ENCODE results near the gene METTL9.

DNA sequence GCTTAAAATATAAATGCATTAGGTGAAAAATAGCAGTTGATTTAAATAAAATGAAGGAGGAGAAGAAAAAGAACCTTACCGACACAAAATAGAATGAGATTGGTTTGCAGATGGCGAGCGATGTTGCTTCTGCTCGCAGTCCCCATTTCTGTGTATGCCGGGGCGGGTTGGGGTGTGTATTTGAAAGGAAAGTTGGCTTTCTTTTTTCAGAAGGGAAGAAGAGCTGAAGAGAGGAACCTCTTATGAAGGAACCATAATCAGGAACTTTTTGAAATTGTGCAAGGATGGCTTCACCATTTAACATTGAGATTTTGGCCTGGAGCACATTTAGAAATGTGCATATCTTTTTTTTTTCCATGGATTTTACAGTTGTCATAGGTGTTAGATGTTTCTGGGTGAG is 53.1 kb downstream of the METTL9 start, which contains the start of gene IGSF6:
- no peak for TF ChIP-seq NR2C2 (CRISPR knock-in tag; IDR thresholded peaks at IDR 0.05; ENCODE audit: borderline replicate concordance)
- TF ChIP-seq, protein P1, sequence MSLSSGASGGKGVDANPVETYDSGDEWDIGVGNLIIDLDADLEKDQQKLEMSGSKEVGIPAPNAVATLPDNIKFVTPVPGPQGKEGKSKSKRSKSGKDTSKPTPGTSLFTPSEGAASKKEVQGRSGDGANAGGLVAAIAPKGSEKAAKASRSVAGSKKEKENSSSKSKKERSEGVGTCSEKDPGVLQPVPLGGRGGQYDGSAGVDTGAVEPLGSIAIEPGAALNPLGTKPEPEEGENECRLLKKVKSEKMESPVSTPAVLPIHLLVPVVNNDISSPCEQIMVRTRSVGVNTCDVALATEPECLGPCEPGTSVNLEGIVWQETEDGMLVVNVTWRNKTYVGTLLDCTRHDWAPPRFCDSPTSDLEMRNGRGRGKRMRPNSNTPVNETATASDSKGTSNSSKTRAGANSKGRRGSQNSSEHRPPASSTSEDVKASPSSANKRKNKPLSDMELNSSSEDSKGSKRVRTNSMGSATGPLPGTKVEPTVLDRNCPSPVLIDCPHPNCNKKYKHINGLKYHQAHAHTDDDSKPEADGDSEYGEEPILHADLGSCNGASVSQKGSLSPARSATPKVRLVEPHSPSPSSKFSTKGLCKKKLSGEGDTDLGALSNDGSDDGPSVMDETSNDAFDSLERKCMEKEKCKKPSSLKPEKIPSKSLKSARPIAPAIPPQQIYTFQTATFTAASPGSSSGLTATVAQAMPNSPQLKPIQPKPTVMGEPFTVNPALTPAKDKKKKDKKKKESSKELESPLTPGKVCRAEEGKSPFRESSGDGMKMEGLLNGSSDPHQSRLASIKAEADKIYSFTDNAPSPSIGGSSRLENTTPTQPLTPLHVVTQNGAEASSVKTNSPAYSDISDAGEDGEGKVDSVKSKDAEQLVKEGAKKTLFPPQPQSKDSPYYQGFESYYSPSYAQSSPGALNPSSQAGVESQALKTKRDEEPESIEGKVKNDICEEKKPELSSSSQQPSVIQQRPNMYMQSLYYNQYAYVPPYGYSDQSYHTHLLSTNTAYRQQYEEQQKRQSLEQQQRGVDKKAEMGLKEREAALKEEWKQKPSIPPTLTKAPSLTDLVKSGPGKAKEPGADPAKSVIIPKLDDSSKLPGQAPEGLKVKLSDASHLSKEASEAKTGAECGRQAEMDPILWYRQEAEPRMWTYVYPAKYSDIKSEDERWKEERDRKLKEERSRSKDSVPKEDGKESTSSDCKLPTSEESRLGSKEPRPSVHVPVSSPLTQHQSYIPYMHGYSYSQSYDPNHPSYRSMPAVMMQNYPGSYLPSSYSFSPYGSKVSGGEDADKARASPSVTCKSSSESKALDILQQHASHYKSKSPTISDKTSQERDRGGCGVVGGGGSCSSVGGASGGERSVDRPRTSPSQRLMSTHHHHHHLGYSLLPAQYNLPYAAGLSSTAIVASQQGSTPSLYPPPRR (CRISPR knock-in tag; IDR thresholded peaks at IDR 0.05; ENCODE audit: borderline replicate concordance) = no peak
- no peak for TF ChIP-seq SAFB2 (CRISPR knock-in tag; IDR thresholded peaks at IDR 0.05; ENCODE audit: borderline replicate concordance, low read depth)
- no peak for TF ChIP-seq HMG20A (CRISPR knock-in tag; IDR thresholded peaks at IDR 0.05; ENCODE audit: borderline replicate concordance)
- TF ChIP-seq IRF9 (CRISPR knock-in tag; IDR thresholded peaks at IDR 0.05; ENCODE audit: borderline replicate concordance) = no peak
- TF ChIP-seq RAD21 (CRISPR knock-in tag; IDR thresholded peaks at IDR 0.05) = no peak
- no peak for TF ChIP-seq RFX5 (IDR thresholded peaks at IDR 0.05; ENCODE audit: low read depth, low read length)
- no peak for TF ChIP-seq NCOA2 (CRISPR knock-in tag; IDR thresholded peaks at IDR 0.05)
- no peak for TF ChIP-seq ZHX1 (CRISPR knock-in tag; IDR thresholded peaks at IDR 0.05; ENCODE audit: low read depth)
- TF ChIP-seq EZH2 (conservative IDR thresholded peaks at IDR 0.05; ENCODE audit: low read depth, low read length) = no peak
- TF ChIP-seq POLR2A (IDR thresholded peaks at IDR 0.05; ENCODE audit: insufficient read depth in 1 of 2, low read depth in 2 of 2, low read length in 2 of 2) = no peak
- TF ChIP-seq, protein P2, sequence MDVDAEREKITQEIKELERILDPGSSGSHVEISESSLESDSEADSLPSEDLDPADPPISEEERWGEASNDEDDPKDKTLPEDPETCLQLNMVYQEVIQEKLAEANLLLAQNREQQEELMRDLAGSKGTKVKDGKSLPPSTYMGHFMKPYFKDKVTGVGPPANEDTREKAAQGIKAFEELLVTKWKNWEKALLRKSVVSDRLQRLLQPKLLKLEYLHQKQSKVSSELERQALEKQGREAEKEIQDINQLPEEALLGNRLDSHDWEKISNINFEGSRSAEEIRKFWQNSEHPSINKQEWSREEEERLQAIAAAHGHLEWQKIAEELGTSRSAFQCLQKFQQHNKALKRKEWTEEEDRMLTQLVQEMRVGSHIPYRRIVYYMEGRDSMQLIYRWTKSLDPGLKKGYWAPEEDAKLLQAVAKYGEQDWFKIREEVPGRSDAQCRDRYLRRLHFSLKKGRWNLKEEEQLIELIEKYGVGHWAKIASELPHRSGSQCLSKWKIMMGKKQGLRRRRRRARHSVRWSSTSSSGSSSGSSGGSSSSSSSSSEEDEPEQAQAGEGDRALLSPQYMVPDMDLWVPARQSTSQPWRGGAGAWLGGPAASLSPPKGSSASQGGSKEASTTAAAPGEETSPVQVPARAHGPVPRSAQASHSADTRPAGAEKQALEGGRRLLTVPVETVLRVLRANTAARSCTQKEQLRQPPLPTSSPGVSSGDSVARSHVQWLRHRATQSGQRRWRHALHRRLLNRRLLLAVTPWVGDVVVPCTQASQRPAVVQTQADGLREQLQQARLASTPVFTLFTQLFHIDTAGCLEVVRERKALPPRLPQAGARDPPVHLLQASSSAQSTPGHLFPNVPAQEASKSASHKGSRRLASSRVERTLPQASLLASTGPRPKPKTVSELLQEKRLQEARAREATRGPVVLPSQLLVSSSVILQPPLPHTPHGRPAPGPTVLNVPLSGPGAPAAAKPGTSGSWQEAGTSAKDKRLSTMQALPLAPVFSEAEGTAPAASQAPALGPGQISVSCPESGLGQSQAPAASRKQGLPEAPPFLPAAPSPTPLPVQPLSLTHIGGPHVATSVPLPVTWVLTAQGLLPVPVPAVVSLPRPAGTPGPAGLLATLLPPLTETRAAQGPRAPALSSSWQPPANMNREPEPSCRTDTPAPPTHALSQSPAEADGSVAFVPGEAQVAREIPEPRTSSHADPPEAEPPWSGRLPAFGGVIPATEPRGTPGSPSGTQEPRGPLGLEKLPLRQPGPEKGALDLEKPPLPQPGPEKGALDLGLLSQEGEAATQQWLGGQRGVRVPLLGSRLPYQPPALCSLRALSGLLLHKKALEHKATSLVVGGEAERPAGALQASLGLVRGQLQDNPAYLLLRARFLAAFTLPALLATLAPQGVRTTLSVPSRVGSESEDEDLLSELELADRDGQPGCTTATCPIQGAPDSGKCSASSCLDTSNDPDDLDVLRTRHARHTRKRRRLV (CRISPR knock-in tag; IDR thresholded peaks at IDR 0.05) = no peak

Data from HepG2 (cell line).